ENCODE results near the gene ZNF662. TPM values are rescaled to one million over a fixed set of nuclear protein-coding genes. Genes with fewer than 3 reads are reported as not detected.

ZNF662 gene
- total and polyA plus RNA-seq, 2 of the 8 experiments (the other 6 are each of a cell fraction or from before 2014, with no cell fraction given), result 0.03 TPM; not detected in 1

GRCh38 chr3:42906070-42906847 is at the start of gene ZNF662 (continued):
- TF ChIP-seq SAP30 (IDR thresholded peaks at IDR 0.05; ENCODE audit: insufficient read depth, insufficient replicate concordance, low read length) (no peak), NANOG (IDR thresholded peaks at IDR 0.05; ENCODE audit: insufficient read depth, low read depth, low read length, poor library complexity, severe bottlenecking) (no peak), GABPA (IDR thresholded peaks at IDR 0.05; ENCODE audit: borderline replicate concordance, insufficient read depth, low read length) (no peak), JUN (IDR thresholded peaks at IDR 0.05; ENCODE audit: low read depth, low read length) (no peak), CBX8 (IDR thresholded peaks at IDR 0.05; ENCODE audit: borderline replicate concordance, low read depth, low read length) (no peak), RNF2 (IDR thresholded peaks at IDR 0.05; ENCODE audit: borderline replicate concordance, low read depth, low read length, missing control alignments, poor library complexity, severe bottlenecking) (no peak)
